ENCODE results near the gene PARD3B. TPM values are rescaled to one million over a fixed set of nuclear protein-coding genes. Genes with fewer than 3 reads are reported as not detected.

PARD3B gene
- total RNA-seq, 1 experiment from 2014 or later = 6.4 TPM

- Mint-ChIP-seq H3K36me3 (ENCODE audit: insufficient read depth in 1 of 3, low read depth in 3 of 3) (peaks cover 6 to 19% (median 9%) of the 10 kb centered on the region in 3 experiments), H3K27ac (no peak overlapping the region), H3K9me3 (peaks cover 5 to 15% of the 10 kb centered on the region in 2 experiments), H3K27me3 (ENCODE audit: low read depth) (no peaks in the 10 kb centered on the region), H3K4me1 (peaks cover 4 to 9% of the 10 kb centered on the region in 2 experiments; a peak in 3 of 4 replicates), H3K4me3 (no peak overlapping the region)
- no peak overlapping the region for H2AK5ac ChIP-seq (ENCODE audit: insufficient read length, low read length)
- no peak overlapping the region for H3K23ac ChIP-seq (ENCODE audit: insufficient read length, low read depth, low read length)
- no peak overlapping the region for H2BK120ac ChIP-seq (ENCODE audit: low read depth, low read length, poor library complexity, severe bottlenecking)
- no peak overlapping the region for H3K14ac ChIP-seq (ENCODE audit: insufficient read depth, low read length)
- no peak overlapping the region for H3T11ph ChIP-seq (ENCODE audit: low read length)
- no peak overlapping the region for H2BK12ac ChIP-seq (ENCODE audit: insufficient read length, low read depth, low read length)
- H4K91ac ChIP-seq (ENCODE audit: insufficient read length, low read depth, low read length) = no peak overlapping the region
- no peak overlapping the region for H2AFZ ChIP-seq (ENCODE audit: low read length)
- H3K9ac ChIP-seq (ENCODE audit: extremely low read depth, insufficient read length, low read length) = no peak overlapping the region
- no peaks in the 10 kb centered on the region for H3K9me3 ChIP-seq (ENCODE audit: control insufficient read depth, low read depth, low read length)
- no peaks in the 10 kb centered on the region for H3K4me1 ChIP-seq (ENCODE audit: insufficient read depth, low read length)
- H3K56ac ChIP-seq (ENCODE audit: insufficient read length, low read depth, low read length) = no peak overlapping the region
- no peak overlapping the region for H3K18ac ChIP-seq (ENCODE audit: insufficient read length, low read depth, low read length)
- H2BK5ac ChIP-seq (ENCODE audit: insufficient read length, low read length) = no peak overlapping the region
- H4K5ac ChIP-seq (ENCODE audit: insufficient read length, low read depth, low read length) = no peak overlapping the region
- no peaks in the 10 kb centered on the region; the same call in 1 of the 2 replicates for H3K79me2 ChIP-seq (ENCODE audit: insufficient read depth, low read length)
- TF ChIP-seq CTCF (conservative IDR thresholded peaks at IDR 0.05) = no peak
- no CpG with 5 or more reads among the region's 3 CpGs for WGBS (ENCODE audit: extremely low coverage, insufficient read length, low lambda C conversion rate)
- no peak overlapping the region for H3K4me2 ChIP-seq (ENCODE audit: insufficient read depth, insufficient read length, low read length)
- H3K27me3 ChIP-seq (ENCODE audit: insufficient read depth, low read length) = no peaks in the 10 kb centered on the region
- H3K23me2 ChIP-seq (ENCODE audit: insufficient read length, low read depth, low read length, poor library complexity, severe bottlenecking) = no peaks in the 10 kb centered on the region
- no peak overlapping the region for H4K8ac ChIP-seq (replicated peaks; ENCODE audit: insufficient read length, low read depth, low read length)
- H3K79me1 ChIP-seq (ENCODE audit: insufficient read depth, low read depth, low read length, poor library complexity, severe bottlenecking) = no peaks in the 10 kb centered on the region
- H3K27ac ChIP-seq (ENCODE audit: insufficient read length, low read depth, low read length) = no peak overlapping the region
- H2BK15ac ChIP-seq (ENCODE audit: low read depth, low read length) = no peak overlapping the region
- no peaks in the 10 kb centered on the region for H4K20me1 ChIP-seq (ENCODE audit: control insufficient read depth, insufficient read depth, insufficient read length)
- no peak for DNase-seq
- no peak overlapping the region for H3K4ac ChIP-seq (ENCODE audit: low read depth, low read length)
- H2BK20ac ChIP-seq (ENCODE audit: low read depth, low read length, poor library complexity, severe bottlenecking) = no peak overlapping the region
These were observed 110.4 kb downstream of the PARD3B start for GRCh38 chr2:204655626-204656025.

Measured in H9 (cell line).